HG03342 (cell line): ENCODE results near the gene PAPPA.

ENCODE experiments used
- ATAC-seq: cut with Tn5 transposase; IDR thresholded peaks from one replicate; pipeline ENCODE4 v1.9.1; 2021; ENCODE audit warnings: mild to moderate bottlenecking, moderate library complexity; ENCODE audit not compliant: unreplicated experiment

The PAPPA gene

GRCh38 chr9:116181853-116182610 lies 28.4 kb downstream of the PAPPA start:
- ATAC-seq: no peak

GRCh38 chr9:116182876-116183275 lies 29.3 kb downstream of the PAPPA start:
- ATAC-seq: no peak

GRCh38 chr9:116187570-116188170 lies 34.1 kb downstream of the PAPPA start:
- no peak for ATAC-seq

GRCh38 chr9:116189683-116190082 lies 36.1 kb downstream of the PAPPA start:
- no peak for ATAC-seq

GRCh38 chr9:116190637-116191396 lies 37.2 kb downstream of the PAPPA start:
- no peak for ATAC-seq

- ATAC-seq: no peak
These were observed 38.2 kb downstream of the PAPPA start for GRCh38 chr9:116191576-116192415.

GRCh38 chr9:116193636-116194035 lies 40.0 kb downstream of the PAPPA start:
- no peak for ATAC-seq

- no peak for ATAC-seq
These were observed 43.2 kb downstream of the PAPPA start for GRCh38 chr9:116196806-116197205.

- no peak for ATAC-seq
These were observed 44.8 kb downstream of the PAPPA start for GRCh38 chr9:116198344-116198743.

- ATAC-seq: no peak
These were observed 48.8 kb downstream of the PAPPA start for GRCh38 chr9:116202219-116202912.

GRCh38 chr9:116204252-116204882 lies 50.8 kb downstream of the PAPPA start:
- no peak for ATAC-seq

- no peak for ATAC-seq
These were observed 54.0 kb downstream of the PAPPA start for GRCh38 chr9:116207371-116208111.

GRCh38 chr9:116208417-116209232 lies 55.0 kb downstream of the PAPPA start:
- ATAC-seq: no peak

GRCh38 chr9:116209414-116210116 lies 56.0 kb downstream of the PAPPA start:
- no peak for ATAC-seq

GRCh38 chr9:116212986-116213692 lies 59.5 kb downstream of the PAPPA start:
- no peak for ATAC-seq

GRCh38 chr9:116213693-116214047 lies 60.1 kb downstream of the PAPPA start:
- ATAC-seq: no peak

GRCh38 chr9:116218399-116218798 lies 64.8 kb downstream of the PAPPA start:
- no peak for ATAC-seq
